DND-41 (cell line): ENCODE results near the gene FARP1.

ENCODE experiments used
- ATAC-seq: fragments of 200-7000 bp; cut with Tn5 transposase; 3 replicates; pipeline ENCODE4 v1.9.1; 2021; ENCODE audit warnings: low read depth; ENCODE audit not compliant: insufficient read depth
- DNase-seq: peaks from one replicate; pipeline ENCODE4 v3.0.0-alpha.2; 2020
- H2AFZ ChIP-seq: 2 replicates; pipeline ENCODE4 v1.6.0; 2012; ENCODE audit warnings: low read depth, low read length
- H3K27ac ChIP-seq: 2 replicates; pipeline ENCODE4 v1.5.1; 2012; ENCODE audit warnings: low read length, inconsistent platforms
- H3K27me3 ChIP-seq: fragments of 200-600 bp; sonication (generic); 2 replicates; pipeline ENCODE4 v1.6.0; 2012; ENCODE audit warnings: low read length, mild to moderate bottlenecking, inconsistent platforms; ENCODE audit not compliant: insufficient read depth, poor library complexity
- H3K36me3 ChIP-seq: 2 replicates; pipeline ENCODE4 v1.5.1; 2012; ENCODE audit warnings: low read length, inconsistent platforms; ENCODE audit not compliant: insufficient read depth
- H3K4me1 ChIP-seq: 2 replicates; pipeline ENCODE4 v1.5.1; 2012; ENCODE audit warnings: mild to moderate bottlenecking, low read length; ENCODE audit not compliant: insufficient read depth
- H3K4me2 ChIP-seq: 2 replicates; pipeline ENCODE4 v1.6.0; 2012; ENCODE audit warnings: mild to moderate bottlenecking, moderate library complexity, low read length, inconsistent platforms; ENCODE audit not compliant: insufficient read depth
- H3K4me3 ChIP-seq, 2 experiments: fragments of 200-600 bp in 1 of 2; shearing (Covaris generic) in 1 of 2; 2 replicates each; pipeline ENCODE4 v1.5.1; 2012 to 2016; ENCODE audit warnings: inconsistent platforms in 2 of 2, low read length in 2 of 2, mild to moderate bottlenecking in 2 of 2, low read depth in 1 of 2, moderate library complexity in 1 of 2
- H3K79me2 ChIP-seq: 2 replicates; pipeline ENCODE4 v1.6.0; 2012; ENCODE audit warnings: low read length, inconsistent platforms; ENCODE audit not compliant: insufficient read depth
- H3K9ac ChIP-seq: 2 replicates; pipeline ENCODE4 v1.6.0; 2012; ENCODE audit warnings: low read depth, mild to moderate bottlenecking, inconsistent platforms, low read length, moderate library complexity
- H3K9me3 ChIP-seq: 2 replicates; pipeline ENCODE4 v1.5.1; 2012; ENCODE audit warnings: low read length, moderate library complexity, mild to moderate bottlenecking, inconsistent platforms; ENCODE audit not compliant: insufficient read depth, severe bottlenecking
- H4K20me1 ChIP-seq: 2 replicates; pipeline ENCODE4 v1.6.0; 2012; ENCODE audit warnings: low read length; ENCODE audit not compliant: insufficient read depth
- CTCF ChIP-seq: IDR thresholded peaks from 2 replicates; pipeline ENCODE4 v1.5.1; 2012; ENCODE audit warnings: borderline replicate concordance, low read length, moderate library complexity, mild to moderate bottlenecking; ENCODE audit not compliant: poor library complexity, severe bottlenecking; ENCODE audit errors: extremely low read depth
- EZH2 ChIP-seq: IDR thresholded peaks from 3 replicates; pipeline ENCODE4 v1.6.1; 2012; ENCODE audit warnings: borderline replicate concordance, low read depth, mild to moderate bottlenecking, moderate library complexity, low read length, inconsistent platforms; ENCODE audit not compliant: severe bottlenecking

The FARP1 gene

GRCh38 chr13:98234348-98234747, 91.5 kb downstream of the FARP1 start:
- TF ChIP-seq CTCF (no peak), EZH2 (no peak)
- DNase-seq (no peak), ATAC-seq (no peak)
- H3K9me3 ChIP-seq, result no peaks in the 10 kb centered on the region
- no peaks in the 10 kb centered on the region for H3K4me1 ChIP-seq
- no peaks in the 10 kb centered on the region for H3K79me2 ChIP-seq
- no peaks in the 10 kb centered on the region for H3K36me3 ChIP-seq
- H3K27ac ChIP-seq, result no peak overlapping the region
- H2AFZ ChIP-seq, result no peak overlapping the region
- no peak overlapping the region for H3K9ac ChIP-seq
- H3K4me2 ChIP-seq, result no peak overlapping the region
- no peaks in the 10 kb centered on the region for H4K20me1 ChIP-seq
- no peak overlapping the region for H3K4me3 ChIP-seq
- H3K27me3 ChIP-seq, result peaks cover 4% of the 10 kb centered on the region

- no peak overlapping the region for H2AFZ ChIP-seq
- ATAC-seq, result no peak
- H3K36me3 ChIP-seq, result no peaks in the 10 kb centered on the region
- H4K20me1 ChIP-seq, result no peaks in the 10 kb centered on the region
- no peak overlapping the region for H3K9ac ChIP-seq
- H3K9me3 ChIP-seq, result no peaks in the 10 kb centered on the region
- no peaks in the 10 kb centered on the region for H3K4me1 ChIP-seq
- no peak overlapping the region for H3K4me3 ChIP-seq
- H3K27me3 ChIP-seq, result peaks cover 4% of the 10 kb centered on the region
- no peak overlapping the region for H3K4me2 ChIP-seq
- no peak overlapping the region for H3K27ac ChIP-seq
- no peak for DNase-seq
- H3K79me2 ChIP-seq, result no peaks in the 10 kb centered on the region
- TF ChIP-seq EZH2, result no peak
- TF ChIP-seq CTCF, result no peak
Measured at GRCh38 chr13:98236197-98236596, 93.3 kb downstream of the FARP1 start.

GRCh38 chr13:98237331-98237730, 94.4 kb downstream of the FARP1 start:
- no peaks in the 10 kb centered on the region for H4K20me1 ChIP-seq
- H3K27me3 ChIP-seq, result peaks cover 4% of the 10 kb centered on the region
- no peaks in the 10 kb centered on the region for H3K79me2 ChIP-seq
- no peak overlapping the region for H3K4me2 ChIP-seq
- H3K4me1 ChIP-seq, result no peaks in the 10 kb centered on the region
- H3K9ac ChIP-seq, result no peak overlapping the region
- no peak overlapping the region for H3K27ac ChIP-seq
- no peak for DNase-seq
- no peak overlapping the region for H3K4me3 ChIP-seq
- no peaks in the 10 kb centered on the region for H3K9me3 ChIP-seq
- TF ChIP-seq EZH2 (no peak), CTCF (no peak)
- no peak overlapping the region; the same call in 1 of the 2 replicates for H2AFZ ChIP-seq
- no peaks in the 10 kb centered on the region for H3K36me3 ChIP-seq
- ATAC-seq, result no peak
